Ishikawa (cell line): ENCODE data around the gene CNNM4.

Experiments used
- CEBPB ChIP-seq: IDR thresholded peaks from 2 replicates; pipeline ENCODE4 v1.6.1; 2012
- CREB1 ChIP-seq: IDR thresholded peaks from 2 replicates; pipeline ENCODE4 v1.6.1; 2012; ENCODE audit warnings: low read depth
- EGR1 ChIP-seq: IDR thresholded peaks from 2 replicates; pipeline ENCODE4 v1.6.1; 2012
- EP300 ChIP-seq: IDR thresholded peaks from 2 replicates; pipeline ENCODE4 v1.6.1; 2012; ENCODE audit warnings: borderline replicate concordance
- FOXM1 ChIP-seq: IDR thresholded peaks from 2 replicates; pipeline ENCODE4 v1.6.1; 2012; ENCODE audit warnings: low read depth, borderline replicate concordance
- MAX ChIP-seq: IDR thresholded peaks from 2 replicates; pipeline ENCODE4 v1.6.1; 2012
- NFIC ChIP-seq: IDR thresholded peaks from 2 replicates; pipeline ENCODE4 v1.6.1; 2012
- RAD21 ChIP-seq: IDR thresholded peaks from 2 replicates; pipeline ENCODE4 v1.6.1; 2012; ENCODE audit warnings: low read depth
- TAF1 ChIP-seq: IDR thresholded peaks from 2 replicates; pipeline ENCODE4 v1.6.1; 2012; ENCODE audit warnings: low read depth, mild to moderate bottlenecking
- TCF12 ChIP-seq: IDR thresholded peaks from 2 replicates; pipeline ENCODE4 v1.6.1; 2012; ENCODE audit warnings: low read depth
- TEAD4 ChIP-seq: IDR thresholded peaks from 2 replicates; pipeline ENCODE4 v1.6.1; 2012
- YY1 ChIP-seq: IDR thresholded peaks from 2 replicates; pipeline ENCODE4 v1.6.1; 2012; ENCODE audit warnings: low read depth
- ZBTB7A ChIP-seq: IDR thresholded peaks from 2 replicates; pipeline ENCODE4 v1.6.1; 2012; ENCODE audit warnings: low read depth
- TF ChIP-seq, protein P1 (sequence below): IDR thresholded peaks from 2 replicates; pipeline ENCODE4 v1.6.1; 2012
- TF ChIP-seq, protein P2 (sequence below): IDR thresholded peaks from 2 replicates; pipeline ENCODE4 v1.6.1; 2012; ENCODE audit warnings: low read depth, mild to moderate bottlenecking

Gene CNNM4

GRCh38 chr2:96859099-96859649 is 98.5 kb downstream of the CNNM4 start:
- no peak for TF ChIP-seq MAX
- TF ChIP-seq, protein P1, sequence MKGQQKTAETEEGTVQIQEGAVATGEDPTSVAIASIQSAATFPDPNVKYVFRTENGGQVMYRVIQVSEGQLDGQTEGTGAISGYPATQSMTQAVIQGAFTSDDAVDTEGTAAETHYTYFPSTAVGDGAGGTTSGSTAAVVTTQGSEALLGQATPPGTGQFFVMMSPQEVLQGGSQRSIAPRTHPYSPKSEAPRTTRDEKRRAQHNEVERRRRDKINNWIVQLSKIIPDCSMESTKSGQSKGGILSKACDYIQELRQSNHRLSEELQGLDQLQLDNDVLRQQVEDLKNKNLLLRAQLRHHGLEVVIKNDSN, result no peak
- 0 out of 2 replicates have a peak, but pooled peaks have one; percentile 14 for TF ChIP-seq NFIC

DNA sequence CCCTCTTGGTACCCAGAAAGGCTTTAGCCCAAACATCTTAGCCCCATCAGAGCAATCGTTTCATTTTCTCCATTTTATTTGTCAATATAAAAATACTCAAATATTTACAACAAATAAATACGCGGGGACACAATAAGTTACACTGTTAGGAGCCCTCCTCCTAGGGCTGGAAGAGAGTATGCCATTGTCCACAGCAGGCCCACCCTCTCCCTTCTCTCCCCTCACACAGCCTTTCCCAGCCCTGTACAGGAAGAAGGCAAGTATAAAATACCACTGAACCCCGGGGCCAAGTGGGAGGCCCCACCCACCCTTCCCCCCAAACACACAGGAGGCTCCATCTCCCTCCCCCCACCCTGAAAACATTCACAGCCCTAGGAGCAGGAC is 99.0 kb downstream of the CNNM4 start:
- TF ChIP-seq EGR1 (no peak), NFIC (no peak), TEAD4 (no peak), TAF1 (no peak), CEBPB (no peak), TCF12 (no peak), MAX (no peak), EP300 (no peak), YY1 (no peak), ZBTB7A (no peak), CREB1 (no peak)
- TF ChIP-seq, protein P1, result no peak
- TF ChIP-seq, protein P2, sequence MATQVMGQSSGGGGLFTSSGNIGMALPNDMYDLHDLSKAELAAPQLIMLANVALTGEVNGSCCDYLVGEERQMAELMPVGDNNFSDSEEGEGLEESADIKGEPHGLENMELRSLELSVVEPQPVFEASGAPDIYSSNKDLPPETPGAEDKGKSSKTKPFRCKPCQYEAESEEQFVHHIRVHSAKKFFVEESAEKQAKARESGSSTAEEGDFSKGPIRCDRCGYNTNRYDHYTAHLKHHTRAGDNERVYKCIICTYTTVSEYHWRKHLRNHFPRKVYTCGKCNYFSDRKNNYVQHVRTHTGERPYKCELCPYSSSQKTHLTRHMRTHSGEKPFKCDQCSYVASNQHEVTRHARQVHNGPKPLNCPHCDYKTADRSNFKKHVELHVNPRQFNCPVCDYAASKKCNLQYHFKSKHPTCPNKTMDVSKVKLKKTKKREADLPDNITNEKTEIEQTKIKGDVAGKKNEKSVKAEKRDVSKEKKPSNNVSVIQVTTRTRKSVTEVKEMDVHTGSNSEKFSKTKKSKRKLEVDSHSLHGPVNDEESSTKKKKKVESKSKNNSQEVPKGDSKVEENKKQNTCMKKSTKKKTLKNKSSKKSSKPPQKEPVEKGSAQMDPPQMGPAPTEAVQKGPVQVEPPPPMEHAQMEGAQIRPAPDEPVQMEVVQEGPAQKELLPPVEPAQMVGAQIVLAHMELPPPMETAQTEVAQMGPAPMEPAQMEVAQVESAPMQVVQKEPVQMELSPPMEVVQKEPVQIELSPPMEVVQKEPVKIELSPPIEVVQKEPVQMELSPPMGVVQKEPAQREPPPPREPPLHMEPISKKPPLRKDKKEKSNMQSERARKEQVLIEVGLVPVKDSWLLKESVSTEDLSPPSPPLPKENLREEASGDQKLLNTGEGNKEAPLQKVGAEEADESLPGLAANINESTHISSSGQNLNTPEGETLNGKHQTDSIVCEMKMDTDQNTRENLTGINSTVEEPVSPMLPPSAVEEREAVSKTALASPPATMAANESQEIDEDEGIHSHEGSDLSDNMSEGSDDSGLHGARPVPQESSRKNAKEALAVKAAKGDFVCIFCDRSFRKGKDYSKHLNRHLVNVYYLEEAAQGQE, result no peak

GRCh38 chr2:96860065-96861029 is 99.6 kb downstream of the CNNM4 start:
- TF ChIP-seq TEAD4, result no peak
- no peak for TF ChIP-seq TCF12
- TF ChIP-seq TAF1, result no peak
- TF ChIP-seq YY1, result no peak
- TF ChIP-seq, protein P2, result no peak
- TF ChIP-seq FOXM1, result no peak
- TF ChIP-seq MAX, result no peak
- TF ChIP-seq CREB1, result no peak
- no peak for TF ChIP-seq EGR1
- TF ChIP-seq ZBTB7A, result no peak
- TF ChIP-seq, protein P1, result no peak
- TF ChIP-seq CEBPB, result no peak

DNA sequence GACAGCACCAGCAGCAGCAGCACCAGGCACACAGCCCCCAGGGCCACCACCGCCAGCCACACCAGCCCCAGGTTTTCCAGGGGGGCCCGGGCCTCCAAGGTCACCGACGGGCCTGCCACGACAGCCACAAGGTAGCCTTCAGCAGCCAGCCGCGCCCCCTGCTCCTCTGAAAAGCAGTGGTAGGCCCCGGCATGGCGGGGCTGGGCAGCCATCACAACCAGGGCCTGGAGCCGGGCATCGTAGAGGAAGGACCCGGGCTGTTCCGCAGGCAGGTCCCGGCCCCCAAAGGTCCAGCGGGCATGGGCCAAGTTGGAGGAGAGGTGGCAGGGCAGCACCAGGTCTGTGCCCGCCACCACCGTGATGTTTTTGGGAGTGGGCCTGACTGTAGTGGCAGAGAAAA is 100.4 kb downstream of the CNNM4 start:
- TF ChIP-seq TEAD4, result no peak
- no peak for TF ChIP-seq TAF1
- TF ChIP-seq, protein P1, result no peak
- TF ChIP-seq TCF12, result no peak
- no peak for TF ChIP-seq YY1
- TF ChIP-seq RAD21, result no peak
- no peak for TF ChIP-seq CREB1
